Ovary (tissue), 9 donors: ENCODE measurements around the gene CDC16. TPM values are rescaled to one million over a fixed set of nuclear protein-coding genes. Genes with fewer than 3 reads are reported as not detected.

Experiments
- DNase-seq, 5 donors: peaks; one replicate each; pipeline ENCODE4 v3.0.0-alpha.2; 2019 to 2020
- H3K27ac ChIP-seq, 2 donors: fragments of 200-600 bp; one replicate each; pipeline versions ENCODE4 v1.5.1 to v1.8.0; 2019 to 2022
- H3K27me3 ChIP-seq: fragments of 200-600 bp; one replicate; pipeline ENCODE4 v1.8.0; 2022
- H3K36me3 ChIP-seq: fragments of 200-600 bp; sonication (generic); one replicate; pipeline ENCODE4 v1.5.1; 2019
- H3K4me1 ChIP-seq: one replicate; pipeline ENCODE4 v1.8.1; 2013; ENCODE audit warnings: mild to moderate bottlenecking, moderate library complexity; ENCODE audit not compliant: insufficient read depth
- H3K4me3 ChIP-seq: fragments of 200-600 bp; sonication (generic); one replicate; pipeline ENCODE4 v1.5.1; 2017
- H3K9me3 ChIP-seq, 2 donors: fragments of 200-600 bp in 1 of 2; sonication (generic) in 1 of 2; one replicate each; pipeline versions ENCODE4 v1.5.1 to v1.8.1; 2013 to 2019; ENCODE audit warnings: mild to moderate bottlenecking in 1 of 2, moderate library complexity in 1 of 2
- EP300 ChIP-seq: sonication (generic); formaldehyde crosslinking; IDR thresholded peaks from one replicate; pipeline ENCODE4 v1.6.1; 2017; ENCODE audit warnings: antibody characterized with exemption
- POLR2A ChIP-seq: fragments of 450-650 bp; IDR thresholded peaks from one replicate; pipeline ENCODE4 v1.6.1; 2017; ENCODE audit warnings: antibody characterized with exemption, mild to moderate bottlenecking, moderate library complexity
- WGBS, 3 donors: extraction: QIAGEN DNeasy Blood & Tissue Kit in 1 of 3; methylation state at CpG; one replicate each; pipeline versions ENCODE4 v1.1.5 to v1.1.7; 2013 to 2017; 5-methylcytosine and 5-hydroxymethylcytosine counted together
- intact Hi-C, 4 donors: fragments of 100-400 bp; cut with DNase I; formaldehyde crosslinking; loops; one replicate each; pipeline versions ENCODE4 v1.11.0 to v1.15.1; 2022 to 2023
- polyA plus RNA-seq, 2 donors: library from polyadenylated mRNA; stranded (reverse); fragments of 200-250 nt in 1 of 2; fragments of 350-450 nt in 1 of 2; fragmentation: Illumina TruSeq in 1 of 2; extraction: RNeasy Lipid Tissue Mini Kit (QIAGEN cat#74804) in 1 of 2; gene quantifications; one replicate each; pipeline ENCODE4 v1.2.3, GENCODE V29; 2013 to 2014
- total RNA-seq, 7 donors: library from RNA; depleted of rRNA in 2 of 7; stranded (reverse); fragments of >200 nt in 2 of 7; fragmentation: NEBNext Ultra II Directional in 3 of 7; extraction: Animal tissue kit (Norgen Biotek cat#: 25700) in 3 of 7; gene quantifications; one replicate each; pipeline versions ENCODE4 v1.1.0 to v1.2.4, GENCODE V29; 2016 to 2023
- TF ChIP-seq, protein P1 (sequence below), 3 donors: fragments of 450-650 bp in 2 of 3; fragments of 200-600 bp in 1 of 3; IDR thresholded peaks; one replicate each; pipeline versions ENCODE4 v1.5.1 to v1.8.0; 2016 to 2022; ENCODE audit warnings: antibody characterized with exemption in 3 of 3, mild to moderate bottlenecking in 1 of 3
- donor health status: DM: no; HTN: no; CAD: no; lungs with moderate emphysema.
- donor health status: DM: no; HTN: no; CAD: no.
- donor health status: Bipolar disorder and iron deficiency.
- donor health status: DM: yes; HTN: yes; CAD: no.
- donor health status: DM: no; HTN: no; CAD: no.
- donor health status: DM: yes; HTN: yes; CAD: no.

The CDC16 gene
- total and polyA plus RNA-seq, 9 donors: 42.0 to 88.8 (median 55.2) TPM

GRCh38 chr13:114230117-114230516 lies 4.6 kb upstream of the CDC16 start:
- DNase-seq: no peak
- H3K27me3 ChIP-seq: no peaks in the 10 kb centered on the region
- H3K36me3 ChIP-seq: no peaks in the 10 kb centered on the region
- TF ChIP-seq POLR2A (no peak), EP300 (no peak)
- TF ChIP-seq, protein P1, sequence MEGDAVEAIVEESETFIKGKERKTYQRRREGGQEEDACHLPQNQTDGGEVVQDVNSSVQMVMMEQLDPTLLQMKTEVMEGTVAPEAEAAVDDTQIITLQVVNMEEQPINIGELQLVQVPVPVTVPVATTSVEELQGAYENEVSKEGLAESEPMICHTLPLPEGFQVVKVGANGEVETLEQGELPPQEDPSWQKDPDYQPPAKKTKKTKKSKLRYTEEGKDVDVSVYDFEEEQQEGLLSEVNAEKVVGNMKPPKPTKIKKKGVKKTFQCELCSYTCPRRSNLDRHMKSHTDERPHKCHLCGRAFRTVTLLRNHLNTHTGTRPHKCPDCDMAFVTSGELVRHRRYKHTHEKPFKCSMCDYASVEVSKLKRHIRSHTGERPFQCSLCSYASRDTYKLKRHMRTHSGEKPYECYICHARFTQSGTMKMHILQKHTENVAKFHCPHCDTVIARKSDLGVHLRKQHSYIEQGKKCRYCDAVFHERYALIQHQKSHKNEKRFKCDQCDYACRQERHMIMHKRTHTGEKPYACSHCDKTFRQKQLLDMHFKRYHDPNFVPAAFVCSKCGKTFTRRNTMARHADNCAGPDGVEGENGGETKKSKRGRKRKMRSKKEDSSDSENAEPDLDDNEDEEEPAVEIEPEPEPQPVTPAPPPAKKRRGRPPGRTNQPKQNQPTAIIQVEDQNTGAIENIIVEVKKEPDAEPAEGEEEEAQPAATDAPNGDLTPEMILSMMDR (IDR thresholded peaks at IDR 0.05): no peak
- WGBS, 3 donors: 22 to 29% (median 24%) methylated on average over 7 of the region's 7 CpGs
- no peaks in the 10 kb centered on the region for H3K9me3 ChIP-seq
- no peak overlapping the region for H3K4me3 ChIP-seq
- intact Hi-C loops: no loop called here
- no peak overlapping the region for H3K27ac ChIP-seq
- no peaks in the 10 kb centered on the region for H3K4me1 ChIP-seq

DNA sequence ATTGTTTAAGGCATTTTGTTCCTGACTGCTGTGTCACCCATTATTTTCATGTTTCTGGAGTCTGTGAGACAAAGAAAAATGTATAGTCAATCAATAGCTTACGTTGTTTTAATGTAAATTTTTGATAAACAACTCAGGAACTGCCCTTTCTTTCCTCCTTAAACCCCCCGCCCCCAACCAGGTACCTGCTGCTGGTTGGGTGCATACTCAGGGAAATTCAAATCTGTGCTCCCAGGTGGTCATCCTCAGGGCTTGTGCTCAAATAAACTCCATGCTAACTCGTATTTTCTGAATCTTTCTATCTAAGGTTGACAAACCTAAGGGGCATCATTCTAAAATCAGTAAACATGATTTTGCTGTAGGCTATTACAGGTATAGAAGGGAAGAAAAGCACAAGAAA lies 4.1 kb upstream of the CDC16 start:
- no peaks in the 10 kb centered on the region for H3K4me1 ChIP-seq
- H3K36me3 ChIP-seq: no peaks in the 10 kb centered on the region
- H3K9me3 ChIP-seq: no peaks in the 10 kb centered on the region
- TF ChIP-seq, protein P1 (IDR thresholded peaks at IDR 0.05): no peak
- no peak for TF ChIP-seq EP300
- no peak for TF ChIP-seq POLR2A
- intact Hi-C loops: no loop called here
- no peak for DNase-seq
- no peaks in the 10 kb centered on the region for H3K27me3 ChIP-seq
- WGBS, 3 donors: 24 to 37% (median 34%) methylated on average over 3 of the region's 3 CpGs
- H3K4me3 ChIP-seq: no peak overlapping the region
- no peak overlapping the region for H3K27ac ChIP-seq

DNA sequence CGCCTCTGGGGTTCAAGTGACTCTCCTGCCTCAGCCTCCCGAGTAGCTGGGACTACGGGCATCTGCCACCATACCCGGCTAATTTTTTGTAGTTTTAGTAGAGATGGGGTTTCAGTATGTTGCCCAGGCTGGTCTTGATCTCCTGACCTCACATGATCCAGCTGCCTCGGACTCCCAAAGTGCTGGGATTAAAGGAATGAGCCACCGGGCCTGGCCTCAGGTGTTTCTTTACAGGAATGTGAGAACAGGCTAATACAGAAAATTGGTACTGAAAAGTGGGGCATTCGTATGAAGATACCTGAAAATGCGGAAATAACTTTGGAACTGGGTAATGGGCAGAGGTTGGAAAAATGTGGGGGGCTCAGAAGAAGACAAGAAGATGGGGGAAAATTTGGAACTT lies 2.8 kb upstream of the CDC16 start:
- no peaks in the 10 kb centered on the region for H3K9me3 ChIP-seq
- WGBS, 3 donors: 71 to 78% (median 74%) methylated on average over 8 of the region's 8 CpGs

DNA sequence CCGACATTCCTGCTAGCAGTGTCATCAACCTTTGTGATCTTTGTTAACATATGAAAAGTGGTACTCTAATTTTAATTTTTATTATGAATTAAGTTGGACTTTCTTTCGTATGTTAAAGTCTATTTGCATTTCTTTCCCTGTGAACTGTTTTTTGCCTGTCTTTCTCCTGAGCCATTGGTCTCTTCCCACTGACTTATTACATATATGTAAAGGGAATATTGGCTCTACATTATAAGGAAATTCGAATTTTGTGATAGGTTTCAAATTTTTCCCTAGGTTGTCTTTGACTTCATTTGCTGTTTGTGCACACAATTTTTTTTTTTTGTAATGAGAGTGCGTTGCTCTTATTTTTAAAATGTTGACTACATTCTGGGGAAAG lies 442 bp upstream of the CDC16 start:
- H3K27ac ChIP-seq: peak overlapping the region in 1 of 2 donors; percentile 72
- intact Hi-C loops: no loop called here
- peaks cover 3% of the 10 kb centered on the region for H3K4me1 ChIP-seq
- no peaks in the 10 kb centered on the region for H3K9me3 ChIP-seq
- peak overlapping the region; percentile 65 for H3K4me3 ChIP-seq
- TF ChIP-seq POLR2A (no peak), EP300 (no peak)
- TF ChIP-seq, protein P1 (IDR thresholded peaks at IDR 0.05): no peak
- no peaks in the 10 kb centered on the region for H3K36me3 ChIP-seq
- WGBS, 3 donors: 40 to 60% (median 43%) methylated on average over 4 of the region's 4 CpGs
- DNase-seq: no peak
- H3K27me3 ChIP-seq: no peaks in the 10 kb centered on the region

More for the DNA sequence above, 2.8 kb upstream of the CDC16 start:
- no peak for DNase-seq
- Histone ChIP-seq H3K4me3 (no peak overlapping the region), H3K36me3 (no peaks in the 10 kb centered on the region), H3K27ac (no peak overlapping the region), H3K27me3 (no peaks in the 10 kb centered on the region), H3K4me1 (peaks cover 3% of the 10 kb centered on the region)
- intact Hi-C loops: no loop called here
- TF ChIP-seq, protein P1 (IDR thresholded peaks at IDR 0.05): no peak
- TF ChIP-seq POLR2A: no peak
- no peak for TF ChIP-seq EP300

DNA sequence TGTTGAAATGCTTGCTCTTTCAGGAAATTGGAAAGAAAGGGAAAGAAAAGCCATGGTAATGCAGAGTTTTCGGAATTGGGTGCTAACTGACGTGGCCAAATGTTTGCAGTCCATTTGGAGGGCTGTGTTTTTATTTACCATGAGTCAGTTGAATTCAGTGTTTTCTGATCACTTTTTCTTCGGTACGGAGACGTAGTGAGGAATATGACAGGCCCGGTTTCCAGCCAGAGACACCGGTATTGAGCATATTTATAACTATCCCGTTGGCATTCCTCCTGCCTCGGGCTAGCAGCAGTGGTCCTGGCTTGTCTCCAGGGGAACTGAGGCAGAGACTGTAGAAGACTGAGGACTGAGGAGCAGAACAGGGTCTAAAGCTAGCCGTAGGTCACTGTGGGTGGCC lies 1.0 kb downstream of the CDC16 start:
- WGBS, 3 donors: 6 to 9% (median 6%) methylated on average over 10 of the region's 10 CpGs
- intact Hi-C loops: no loop called here
- Histone ChIP-seq H3K4me1 (peaks cover 3% of the 10 kb centered on the region), H3K27me3 (no peaks in the 10 kb centered on the region), H3K36me3 (no peaks in the 10 kb centered on the region), H3K27ac (peak overlapping the region in 1 of 2 donors; percentile 72), H3K4me3 (peak overlapping the region; percentile 65), H3K9me3 (no peaks in the 10 kb centered on the region)
- DNase-seq: no peak
- TF ChIP-seq, protein P1 (IDR thresholded peaks at IDR 0.05): no peak
- TF ChIP-seq POLR2A: no peak
- no peak for TF ChIP-seq EP300
